Caco-2 (cell line): ENCODE results near the gene EFCAB7. TPM values are rescaled to one million over a fixed set of nuclear protein-coding genes. Genes with fewer than 3 reads are reported as not detected.
A peak's percentile ranks its signal among the peaks of the same experiment; 100 is the strongest.

Experiments used
- BruUV-seq: library from RNA; stranded (reverse); fragments of 400-500 nt; replicated peaks from 2 replicates; lab custom pipeline; 2021; lab: Mats Ljungman, UMichigan
- CTCF ChIA-PET: fragments of 300-600 bp; sonication (Branson Sonifier 250); formaldehyde crosslinking; loops from one replicate; lab custom pipeline; 2022; ENCODE audit warnings: antibody characterized with exemption; lab: Charles Lee
- POLR2A ChIA-PET: fragments of 300-600 bp; sonication (Branson Sonifier 250); formaldehyde crosslinking; loops from one replicate; lab custom pipeline; 2022; ENCODE audit warnings: antibody characterized with exemption; lab: Charles Lee
- DNase-seq, 2 experiments: peaks; one replicate each; pipeline versions ENCODE4 v3.0.0 to v3.0.0-alpha.2; 2020 to 2022
- H3K27me3 ChIP-seq: replicated peaks from 2 replicates; pipeline ENCODE4 v1.6.0; 2011; ENCODE audit warnings: low read length; ENCODE audit not compliant: control insufficient read depth, insufficient read depth
- H3K36me3 ChIP-seq: 2 replicates; pipeline ENCODE4 v1.5.1; 2011; ENCODE audit warnings: low read length; ENCODE audit not compliant: control insufficient read depth, insufficient read depth
- H3K4me1 ChIP-seq: fragments of 250-450 bp; sonication (Bioruptor Pico); 2 replicates; pipeline ENCODE4 v1.5.1; 2020; ENCODE audit warnings: mild to moderate bottlenecking
- H3K4me3 ChIP-seq: 2 replicates; pipeline ENCODE4 v1.5.1; 2011; ENCODE audit warnings: low read depth, mild to moderate bottlenecking, control low read depth, low read length
- H3K9me3 ChIP-seq: fragments of 250-450 bp; sonication (Bioruptor Pico); 2 replicates; pipeline ENCODE4 v1.5.1; 2020; ENCODE audit warnings: mild to moderate bottlenecking, moderate library complexity
- H3K27ac Mint-ChIP-seq: one replicate; pipeline ENCODE4 v1.8.0; 2022; ENCODE audit warnings: mixed read lengths; ENCODE audit not compliant: unreplicated experiment
- H3K27me3 Mint-ChIP-seq: one replicate; pipeline ENCODE4 v1.8.0; 2022; ENCODE audit warnings: mixed read lengths; ENCODE audit not compliant: insufficient read depth, unreplicated experiment
- H3K36me3 Mint-ChIP-seq: one replicate; pipeline ENCODE4 v1.8.0; 2022; ENCODE audit warnings: mild to moderate bottlenecking, mixed read lengths; ENCODE audit not compliant: insufficient read depth, unreplicated experiment
- H3K4me1 Mint-ChIP-seq: one replicate; pipeline ENCODE4 v1.8.0; 2022; ENCODE audit warnings: low read depth, mixed read lengths; ENCODE audit not compliant: unreplicated experiment
- H3K4me3 Mint-ChIP-seq: one replicate; pipeline ENCODE4 v1.8.0; 2022; ENCODE audit warnings: mild to moderate bottlenecking, moderate library complexity, mixed read lengths; ENCODE audit not compliant: unreplicated experiment
- H3K9me3 Mint-ChIP-seq: one replicate; pipeline ENCODE4 v1.8.0; 2022; ENCODE audit warnings: mixed read lengths; ENCODE audit not compliant: unreplicated experiment
- intact Hi-C: fragments of 100-400 bp; cut with micrococcal nuclease; formaldehyde crosslinking; loops from one replicate; pipeline ENCODE4 v1.10.0; 2022; ENCODE audit not compliant: unreplicated experiment
- total RNA-seq: library from RNA; stranded (reverse); gene quantifications from 2 replicates; pipeline ENCODE4 v1.2.3, GENCODE V29; 2022
- TF ChIP-seq, protein P1 (sequence below), 2 experiments: fragments of 200-600 bp in 1 of 2; IDR thresholded peaks; 1 replicate in 1 of 2; 2 replicates in 1 of 2; pipeline versions ENCODE4 v1.5.1 to v1.8.0; 2011 to 2022; ENCODE audit warnings: antibody characterized with exemption in 1 of 2, control low read depth in 1 of 2, inconsistent platforms in 1 of 2, low read depth in 1 of 2, low read length in 1 of 2, mild to moderate bottlenecking in 1 of 2, moderate library complexity in 1 of 2; ENCODE audit not compliant: insufficient read depth in 1 of 2, severe bottlenecking in 1 of 2, unreplicated experiment in 1 of 2

Gene EFCAB7
- total RNA-seq, 1 experiment from 2014 or later = 3.2 TPM

GRCh38 chr1:63615768-63616420 lies 92.6 kb downstream of the EFCAB7 start:
- H3K36me3 ChIP-seq = no peaks in the 10 kb centered on the region
- intact Hi-C loops = loop anchor here (1.0 to 10.0 kb wide), 5 partner anchors 56 to 627 kb away; partner anchors contain the start of gene ROR1
- no peaks in the 10 kb centered on the region; the same call in 1 of the 2 replicates for H3K4me1 ChIP-seq
- ChIA-PET CTCF (no interaction called here), POLR2A (no interaction called here)
- H3K9me3 ChIP-seq = no peaks in the 10 kb centered on the region
- Mint-ChIP-seq H3K4me3 (no peak overlapping the region), H3K27me3 (no peaks in the 10 kb centered on the region), H3K4me1 (peaks cover 11% of the 10 kb centered on the region), H3K9me3 (no peaks in the 10 kb centered on the region), H3K36me3 (no peaks in the 10 kb centered on the region), H3K27ac (no peak overlapping the region)
- TF ChIP-seq, protein P1, sequence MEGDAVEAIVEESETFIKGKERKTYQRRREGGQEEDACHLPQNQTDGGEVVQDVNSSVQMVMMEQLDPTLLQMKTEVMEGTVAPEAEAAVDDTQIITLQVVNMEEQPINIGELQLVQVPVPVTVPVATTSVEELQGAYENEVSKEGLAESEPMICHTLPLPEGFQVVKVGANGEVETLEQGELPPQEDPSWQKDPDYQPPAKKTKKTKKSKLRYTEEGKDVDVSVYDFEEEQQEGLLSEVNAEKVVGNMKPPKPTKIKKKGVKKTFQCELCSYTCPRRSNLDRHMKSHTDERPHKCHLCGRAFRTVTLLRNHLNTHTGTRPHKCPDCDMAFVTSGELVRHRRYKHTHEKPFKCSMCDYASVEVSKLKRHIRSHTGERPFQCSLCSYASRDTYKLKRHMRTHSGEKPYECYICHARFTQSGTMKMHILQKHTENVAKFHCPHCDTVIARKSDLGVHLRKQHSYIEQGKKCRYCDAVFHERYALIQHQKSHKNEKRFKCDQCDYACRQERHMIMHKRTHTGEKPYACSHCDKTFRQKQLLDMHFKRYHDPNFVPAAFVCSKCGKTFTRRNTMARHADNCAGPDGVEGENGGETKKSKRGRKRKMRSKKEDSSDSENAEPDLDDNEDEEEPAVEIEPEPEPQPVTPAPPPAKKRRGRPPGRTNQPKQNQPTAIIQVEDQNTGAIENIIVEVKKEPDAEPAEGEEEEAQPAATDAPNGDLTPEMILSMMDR (IDR thresholded peaks at IDR 0.05; ENCODE audit: insufficient read depth in 1 of 2, low read depth in 1 of 2, low read length in 1 of 2, severe bottlenecking in 1 of 2, unreplicated experiment in 1 of 2) = peak; percentile 37 to 59
- no peaks in the 10 kb centered on the region for H3K27me3 ChIP-seq
- no peak overlapping the region for H3K4me3 ChIP-seq
- BruUV-seq = no TSS peak
- DNase-seq = peak; percentile 40 to 74

DNA sequence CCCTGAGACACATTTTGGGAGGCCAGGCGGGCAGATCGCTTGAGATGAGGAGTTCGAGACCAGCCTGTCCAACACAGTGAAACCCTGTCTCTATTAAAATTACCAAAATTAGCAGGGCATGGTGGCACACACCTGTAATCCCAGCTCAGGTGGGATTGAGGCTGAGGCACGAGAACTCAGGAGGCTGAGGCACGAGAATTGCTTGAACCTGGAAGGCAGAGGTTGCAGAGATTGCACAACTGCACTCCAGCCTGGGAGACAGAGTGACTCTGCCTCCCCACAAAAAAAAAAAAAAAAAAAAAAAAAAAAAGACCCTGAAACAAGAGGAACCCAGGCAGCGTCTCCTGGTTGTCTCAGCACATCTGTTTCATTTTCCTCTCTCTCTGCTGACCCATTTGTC lies 94.1 kb downstream of the EFCAB7 start:
- ChIA-PET POLR2A (interaction anchor here (0.7 kb wide), 1 partner anchor 161 kb away, joined by 10 read pairs; no protein-coding TSS in a partner anchor), CTCF (interaction anchor here (0.7 to 1.2 kb wide), 3 partner anchors 74 to 629 kb away, joined by 3 read pairs; no protein-coding TSS in a partner anchor)
- Mint-ChIP-seq H3K27me3 (no peaks in the 10 kb centered on the region), H3K36me3 (no peaks in the 10 kb centered on the region), H3K4me3 (no peak overlapping the region), H3K4me1 (peaks cover 3% of the 10 kb centered on the region), H3K27ac (no peak overlapping the region), H3K9me3 (no peaks in the 10 kb centered on the region)
- no peaks in the 10 kb centered on the region for H3K36me3 ChIP-seq
- H3K4me1 ChIP-seq = no peaks in the 10 kb centered on the region; the same call in 1 of the 2 replicates
- BruUV-seq = no TSS peak
- H3K4me3 ChIP-seq = no peak overlapping the region
- no peak for DNase-seq
- no peaks in the 10 kb centered on the region for H3K9me3 ChIP-seq
- no peaks in the 10 kb centered on the region for H3K27me3 ChIP-seq
- TF ChIP-seq, protein P1 (IDR thresholded peaks at IDR 0.05; ENCODE audit: insufficient read depth in 1 of 2, low read depth in 1 of 2, low read length in 1 of 2, severe bottlenecking in 1 of 2, unreplicated experiment in 1 of 2) = no peak
- intact Hi-C loops = loop anchor here (5.0 to 10.0 kb wide), 2 partner anchors 55 to 157 kb away; partner anchors contain the start of gene ROR1

- Histone ChIP-seq H3K27me3 (no peaks in the 10 kb centered on the region), H3K4me3 (no peak overlapping the region), H3K4me1 (no peaks in the 10 kb centered on the region), H3K36me3 (no peaks in the 10 kb centered on the region), H3K9me3 (no peaks in the 10 kb centered on the region)
- no peak for DNase-seq
- H3K4me3 Mint-ChIP-seq = no peak overlapping the region
- no peaks in the 10 kb centered on the region for H3K27me3 Mint-ChIP-seq
- POLR2A ChIA-PET = no interaction called here
- BruUV-seq = no TSS peak
- no peaks in the 10 kb centered on the region for H3K4me1 Mint-ChIP-seq
- TF ChIP-seq, protein P1 (IDR thresholded peaks at IDR 0.05; ENCODE audit: insufficient read depth in 1 of 2, low read depth in 1 of 2, low read length in 1 of 2, severe bottlenecking in 1 of 2, unreplicated experiment in 1 of 2) = no peak
- intact Hi-C loops = loop anchor here (5.0 to 10.0 kb wide), 2 partner anchors 54 to 157 kb away; partner anchors contain the start of gene ROR1
- H3K9me3 Mint-ChIP-seq = no peaks in the 10 kb centered on the region
- CTCF ChIA-PET = interaction anchor here (1.1 kb wide), 1 partner anchor 627 kb away, joined by 3 read pairs; no protein-coding TSS in a partner anchor
- H3K27ac Mint-ChIP-seq = no peak overlapping the region
- no peaks in the 10 kb centered on the region for H3K36me3 Mint-ChIP-seq
These were observed 94.7 kb downstream of the EFCAB7 start for GRCh38 chr1:63618011-63618410.
